ENCODE data around the gene TARP.

Gene TARP

DNA sequence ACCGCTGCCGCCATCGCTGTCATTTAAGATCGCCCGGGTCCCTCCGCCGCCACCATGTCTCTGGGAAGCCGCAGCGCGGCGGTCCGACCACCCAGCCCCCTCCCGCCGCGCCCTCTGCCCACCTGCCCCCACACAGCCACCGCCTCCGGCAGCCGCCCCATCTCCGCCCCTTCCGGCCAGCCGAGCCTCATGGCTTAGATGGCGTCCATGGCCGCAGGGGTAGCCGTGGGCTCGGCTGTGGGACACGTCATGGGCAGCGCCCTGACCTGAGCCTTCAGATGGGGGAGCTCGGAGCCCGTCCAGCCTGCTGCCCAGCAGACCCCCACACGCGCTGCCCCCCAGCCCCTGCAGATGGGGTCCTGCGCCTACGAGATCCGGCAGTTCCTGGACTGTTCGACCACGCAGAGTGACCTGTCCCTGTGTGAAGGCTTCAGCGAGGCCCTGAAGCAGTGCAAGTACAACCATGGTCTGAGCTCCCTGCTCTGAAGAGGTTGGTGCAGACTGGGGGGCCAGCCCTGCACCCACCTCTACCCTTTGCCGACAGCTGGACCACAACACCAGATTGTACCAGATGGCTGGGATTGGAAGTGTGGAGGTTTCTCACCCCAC is 38.0 kb upstream of the TARP start:
- Mint-ChIP-seq H3K36me3 (ENCODE audit: low read depth) (peaks cover 2% of the 10 kb centered on the region), H3K27ac (peak overlapping the region; percentile 80), H3K9me3 (no peaks in the 10 kb centered on the region), H3K4me1 (peaks cover 38% of the 10 kb centered on the region), H3K27me3 (no peaks in the 10 kb centered on the region), H3K4me3 (peak overlapping the region; percentile 65)
- ChIA-PET POLR2A (no interaction called here), CTCF (no interaction called here)
- DNase-seq = no peak

DNA sequence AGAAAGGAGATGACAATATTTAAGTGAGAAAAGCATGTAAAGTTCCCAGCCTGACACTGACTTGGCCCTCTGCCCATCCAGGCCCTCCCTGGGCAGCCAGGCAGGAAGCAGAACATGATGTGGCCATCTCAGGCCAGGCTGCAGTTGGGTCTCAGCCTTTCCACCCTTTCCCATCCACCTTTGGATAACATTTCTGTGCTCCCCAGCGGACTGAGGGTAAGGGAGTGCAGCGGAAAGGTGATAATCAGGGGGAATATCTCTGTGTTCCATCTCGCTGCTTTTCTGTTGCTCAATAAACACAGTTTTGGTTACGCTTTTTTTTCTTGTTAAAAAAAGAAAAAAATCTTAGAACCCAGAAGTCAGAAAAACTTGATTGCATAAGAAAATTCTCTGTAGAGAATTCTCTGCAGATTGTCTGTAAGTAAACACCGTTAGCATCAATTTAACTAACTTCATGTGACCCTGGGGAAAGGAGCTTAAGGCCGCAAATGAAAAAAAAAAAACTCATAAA is 37.2 kb upstream of the TARP start:
- no peak for DNase-seq
- H3K36me3 Mint-ChIP-seq (ENCODE audit: low read depth) = peaks cover 2% of the 10 kb centered on the region
- peak overlapping the region; percentile 65 for H3K4me3 Mint-ChIP-seq
- H3K9me3 Mint-ChIP-seq = no peaks in the 10 kb centered on the region
- peak overlapping the region; percentile 80 for H3K27ac Mint-ChIP-seq
- CTCF ChIA-PET = no interaction called here
- H3K4me1 Mint-ChIP-seq = peaks cover 38% of the 10 kb centered on the region
- POLR2A ChIA-PET = no interaction called here
- H3K27me3 Mint-ChIP-seq = no peaks in the 10 kb centered on the region

DNA sequence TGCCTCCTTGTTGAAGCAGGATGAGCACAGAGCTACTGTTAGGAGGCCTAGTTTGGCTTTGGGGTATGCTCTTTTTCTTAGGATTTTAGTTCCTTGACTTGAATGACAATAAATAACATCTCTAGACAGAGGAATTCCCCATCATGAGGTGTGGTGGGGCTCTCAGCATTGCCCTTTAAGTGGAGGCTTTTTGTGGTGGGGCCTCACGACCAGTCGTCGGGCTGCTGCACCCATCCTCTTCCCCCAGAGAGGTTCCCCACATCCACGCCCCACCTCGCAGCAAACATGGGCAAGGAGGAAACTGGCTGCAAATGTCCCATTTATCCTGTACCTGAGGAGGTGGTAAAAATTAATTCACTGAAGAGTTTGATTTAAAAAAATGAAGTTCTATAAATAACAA is 36.1 kb upstream of the TARP start:
- Mint-ChIP-seq H3K36me3 (ENCODE audit: low read depth) (peaks cover 2% of the 10 kb centered on the region), H3K9me3 (no peaks in the 10 kb centered on the region), H3K27ac (peak overlapping the region; percentile 78), H3K4me1 (peaks cover 45% of the 10 kb centered on the region), H3K4me3 (no peak overlapping the region), H3K27me3 (no peaks in the 10 kb centered on the region)
- CTCF ChIA-PET = no interaction called here
- DNase-seq = no peak
- POLR2A ChIA-PET = no interaction called here

DNA sequence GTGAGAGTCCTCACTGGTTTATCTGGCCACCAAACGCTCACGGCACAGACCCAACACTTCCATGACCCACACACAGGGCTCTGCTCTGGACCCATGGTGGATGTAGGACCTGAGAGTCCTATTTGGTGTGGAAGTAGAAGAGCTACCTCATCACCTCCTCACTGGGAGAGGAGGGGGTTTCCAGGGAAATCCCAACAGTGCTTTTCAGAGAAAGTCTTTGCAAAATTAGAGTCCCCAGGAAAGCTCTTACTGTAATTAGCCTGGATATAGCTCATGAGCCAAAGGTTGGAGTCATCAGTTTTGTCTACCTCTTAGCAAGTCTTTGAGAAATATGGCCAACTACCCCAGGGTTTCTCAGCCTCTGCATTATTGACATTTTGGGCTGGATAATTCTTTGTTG is 34.7 kb upstream of the TARP start:
- Mint-ChIP-seq H3K4me1 (peaks cover 43% of the 10 kb centered on the region), H3K36me3 (ENCODE audit: low read depth) (peaks cover 2% of the 10 kb centered on the region), H3K9me3 (no peaks in the 10 kb centered on the region), H3K27ac (no peak overlapping the region), H3K27me3 (no peaks in the 10 kb centered on the region), H3K4me3 (no peak overlapping the region)
- no peak for DNase-seq
- POLR2A ChIA-PET = no interaction called here
- CTCF ChIA-PET = interaction anchor here (1.0 to 1.8 kb wide), 2 partner anchors 12 to 27 kb away, joined by 3 to 4 read pairs; no protein-coding TSS in a partner anchor

DNA sequence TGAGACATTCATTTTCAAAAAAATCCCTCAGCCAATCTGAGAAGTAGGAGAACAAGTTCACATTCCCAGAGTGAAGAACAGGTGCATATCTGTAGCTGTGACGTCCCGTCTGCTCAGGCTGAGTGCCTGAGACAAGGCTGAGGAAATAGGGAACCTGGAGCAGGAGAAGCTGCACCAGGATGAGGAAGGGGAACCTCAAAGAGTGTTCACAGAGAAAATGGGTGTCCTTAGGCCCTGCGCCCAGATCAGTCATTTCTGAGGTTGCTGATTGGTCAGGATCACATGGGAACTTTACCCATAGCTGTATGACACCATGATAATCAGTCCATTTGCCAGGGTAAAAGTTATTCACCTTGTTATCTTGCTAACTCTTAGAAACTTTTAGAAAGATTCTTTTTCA is 34.2 kb upstream of the TARP start:
- H3K4me3 Mint-ChIP-seq = no peak overlapping the region
- CTCF ChIA-PET = interaction anchor here (1.8 kb wide), 1 partner anchor 12 kb away, joined by 4 read pairs; no protein-coding TSS in a partner anchor

GRCh38 chr7:38306914-38307313 is 33.5 kb upstream of the TARP start:
- H3K27ac Mint-ChIP-seq = peak overlapping the region; percentile 84
- ChIA-PET POLR2A (no interaction called here), CTCF (interaction anchor here (1.8 kb wide), 1 partner anchor 13 kb away, joined by 4 read pairs; no protein-coding TSS in a partner anchor)
- peak; percentile 17 for DNase-seq
- peak overlapping the region; percentile 44 for H3K4me3 Mint-ChIP-seq
- H3K4me1 Mint-ChIP-seq = peaks cover 35% of the 10 kb centered on the region
- no peaks in the 10 kb centered on the region for H3K9me3 Mint-ChIP-seq
- peaks cover 2% of the 10 kb centered on the region for H3K36me3 Mint-ChIP-seq (ENCODE audit: low read depth)
- H3K27me3 Mint-ChIP-seq = no peaks in the 10 kb centered on the region

More for the DNA sequence above, 34.2 kb upstream of the TARP start:
- H3K4me1 Mint-ChIP-seq = peaks cover 39% of the 10 kb centered on the region
- no peaks in the 10 kb centered on the region for H3K27me3 Mint-ChIP-seq
- DNase-seq = no peak
- no peak overlapping the region for H3K27ac Mint-ChIP-seq
- POLR2A ChIA-PET = no interaction called here
- H3K36me3 Mint-ChIP-seq (ENCODE audit: low read depth) = peaks cover 2% of the 10 kb centered on the region
- no peaks in the 10 kb centered on the region for H3K9me3 Mint-ChIP-seq

DNA sequence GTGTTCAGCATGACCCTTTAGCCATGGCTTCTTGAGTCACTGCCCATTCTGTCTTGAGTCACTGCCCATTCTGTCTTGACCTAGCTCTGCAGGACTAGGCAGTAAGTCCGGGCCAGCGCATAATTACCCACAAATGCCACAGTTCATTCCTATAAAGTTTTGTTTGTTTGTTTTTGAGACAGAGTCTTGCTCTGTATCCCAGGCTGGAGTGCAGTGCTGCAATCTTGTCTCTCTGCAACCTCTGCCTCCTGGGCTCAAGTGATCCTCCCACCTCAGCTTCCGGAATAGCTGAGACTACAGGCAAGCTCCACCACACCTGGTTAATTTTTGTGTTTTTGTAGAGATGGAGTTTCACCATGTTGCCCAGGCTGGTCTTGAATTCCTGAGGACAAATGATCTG is 32.7 kb upstream of the TARP start:
- CTCF ChIA-PET = interaction anchor here (0.6 kb wide), 1 partner anchor 170 kb away, joined by 5 read pairs; no protein-coding TSS in a partner anchor

DNA sequence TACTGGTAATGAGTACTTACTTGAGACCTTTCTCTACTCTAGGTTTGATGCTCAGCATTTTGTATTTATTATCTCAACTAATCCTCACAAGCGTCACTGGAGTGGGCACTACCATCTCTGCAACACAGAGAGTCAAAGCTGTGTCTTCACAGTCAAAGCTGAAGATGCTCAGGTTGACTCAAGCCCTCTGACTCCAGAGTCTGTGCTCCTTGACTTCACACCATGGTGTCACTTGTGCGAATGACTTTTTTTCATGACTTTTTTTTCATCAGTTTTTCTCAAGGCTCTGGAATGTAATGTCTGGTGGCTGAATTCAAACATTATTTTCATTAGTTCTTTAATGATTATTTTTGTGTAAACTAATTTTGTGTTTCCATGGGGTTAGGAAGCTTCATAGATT is 30.4 kb upstream of the TARP start:
- Mint-ChIP-seq H3K4me1 (peaks cover 27% of the 10 kb centered on the region), H3K27ac (peak overlapping the region; percentile 88), H3K27me3 (no peaks in the 10 kb centered on the region), H3K4me3 (peak overlapping the region; percentile 63), H3K9me3 (no peaks in the 10 kb centered on the region), H3K36me3 (ENCODE audit: low read depth) (peaks cover 2% of the 10 kb centered on the region)
- ChIA-PET CTCF (no interaction called here), POLR2A (no interaction called here)
- no peak for DNase-seq

More for the DNA sequence above, 32.7 kb upstream of the TARP start:
- peak overlapping the region; percentile 16 for H3K4me3 Mint-ChIP-seq
- POLR2A ChIA-PET = no interaction called here
- peak overlapping the region; percentile 84 for H3K27ac Mint-ChIP-seq
- H3K9me3 Mint-ChIP-seq = no peaks in the 10 kb centered on the region
- peaks cover 2% of the 10 kb centered on the region for H3K36me3 Mint-ChIP-seq (ENCODE audit: low read depth)
- H3K27me3 Mint-ChIP-seq = no peaks in the 10 kb centered on the region
- DNase-seq = no peak
- peaks cover 35% of the 10 kb centered on the region for H3K4me1 Mint-ChIP-seq

- no peaks in the 10 kb centered on the region for H3K9me3 Mint-ChIP-seq
- H3K27me3 Mint-ChIP-seq = no peaks in the 10 kb centered on the region
- CTCF ChIA-PET = no interaction called here
- POLR2A ChIA-PET = no interaction called here
- peak overlapping the region; percentile 74 for H3K4me3 Mint-ChIP-seq
- peak overlapping the region; percentile 75 for H3K27ac Mint-ChIP-seq
- H3K4me1 Mint-ChIP-seq = peaks cover 11% of the 10 kb centered on the region
- DNase-seq = no peak
- no peaks in the 10 kb centered on the region for H3K36me3 Mint-ChIP-seq (ENCODE audit: low read depth)
Observed at GRCh38 chr7:38300175-38300574, 26.7 kb upstream of the TARP start.

DNA sequence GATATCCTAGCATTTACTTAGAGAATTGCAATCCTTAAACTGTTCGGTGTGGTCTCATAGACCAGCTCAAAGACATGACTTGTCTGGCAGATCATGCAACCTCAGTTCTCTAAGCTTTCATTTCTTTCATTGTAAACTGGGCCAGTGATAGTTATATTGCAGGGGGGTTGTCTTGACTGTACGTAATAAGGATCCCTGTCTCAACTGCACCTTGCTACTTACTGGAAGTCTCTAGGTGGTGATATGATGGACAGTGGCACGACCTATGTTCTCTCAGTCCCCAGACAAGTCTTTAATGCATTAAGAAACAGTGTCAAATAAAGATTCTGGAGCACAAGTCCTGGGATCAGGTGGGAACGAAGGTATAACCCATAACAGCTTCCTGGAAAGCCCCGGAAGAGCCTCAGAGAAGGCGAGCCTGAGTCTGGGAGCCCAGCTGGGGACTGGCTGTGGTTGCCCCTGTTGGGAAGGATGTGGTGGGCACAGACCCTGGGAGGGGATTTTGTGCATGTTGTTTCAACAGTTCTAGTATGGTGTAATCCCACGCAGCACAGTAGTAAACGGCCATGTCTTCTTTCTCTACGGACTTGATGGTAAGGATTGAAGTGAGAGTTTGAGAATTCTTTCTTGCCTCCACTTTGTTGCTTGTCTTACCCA is 26.0 kb upstream of the TARP start:
- ChIA-PET CTCF (no interaction called here), POLR2A (no interaction called here)
- Mint-ChIP-seq H3K9me3 (no peaks in the 10 kb centered on the region), H3K27me3 (no peaks in the 10 kb centered on the region), H3K4me1 (peaks cover 4% of the 10 kb centered on the region), H3K4me3 (peak overlapping the region; percentile 74), H3K36me3 (ENCODE audit: low read depth) (no peaks in the 10 kb centered on the region), H3K27ac (no peak overlapping the region)
- DNase-seq = no peak

DNA sequence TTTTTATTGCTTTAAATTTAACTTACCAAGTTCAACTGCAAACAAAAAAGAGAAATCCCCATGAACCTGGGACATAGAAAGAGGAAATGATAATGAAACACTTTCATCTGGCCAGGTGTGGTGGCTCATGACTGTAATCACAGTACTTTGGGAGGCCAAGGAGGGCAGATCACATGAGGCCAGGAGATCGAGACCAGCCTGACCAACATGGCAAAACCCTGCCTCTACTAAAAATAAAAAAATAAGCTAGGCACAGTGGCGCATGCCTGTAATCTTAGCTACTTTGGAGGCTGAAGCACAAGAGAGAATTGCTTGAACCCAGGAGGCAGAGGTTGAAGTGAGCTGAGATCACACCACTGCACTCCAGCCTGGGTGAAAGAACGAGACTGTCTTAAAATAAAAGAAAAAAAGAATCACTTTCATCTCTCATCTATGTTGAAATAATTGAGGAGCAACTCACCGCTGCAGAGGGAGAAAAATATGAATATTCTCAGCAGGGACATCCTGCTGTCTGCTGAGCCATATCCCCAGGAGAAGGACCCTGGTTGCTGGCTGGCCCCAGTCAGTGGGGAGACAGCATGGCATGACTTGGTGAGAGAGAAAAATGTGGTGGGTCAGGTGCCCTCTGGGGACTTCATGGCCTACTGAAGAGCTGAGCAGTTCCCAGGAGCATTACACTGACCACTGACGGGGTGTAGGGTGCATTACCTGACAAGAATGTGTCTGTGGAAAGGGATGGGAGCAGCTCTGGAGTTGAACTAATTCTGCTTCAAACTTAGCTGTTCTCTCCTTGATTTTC is 22.8 kb upstream of the TARP start:
- no peaks in the 10 kb centered on the region for H3K27me3 Mint-ChIP-seq
- no peak overlapping the region for H3K27ac Mint-ChIP-seq
- H3K4me1 Mint-ChIP-seq = peaks cover 4% of the 10 kb centered on the region
- H3K36me3 Mint-ChIP-seq (ENCODE audit: low read depth) = no peaks in the 10 kb centered on the region
- no peaks in the 10 kb centered on the region for H3K9me3 Mint-ChIP-seq
- POLR2A ChIA-PET = no interaction called here
- DNase-seq = no peak
- H3K4me3 Mint-ChIP-seq = no peak overlapping the region
- CTCF ChIA-PET = no interaction called here

GRCh38 chr7:38294926-38295325 is 21.5 kb upstream of the TARP start:
- POLR2A ChIA-PET = no interaction called here
- no peaks in the 10 kb centered on the region for H3K9me3 Mint-ChIP-seq
- H3K4me3 Mint-ChIP-seq = no peak overlapping the region
- H3K27me3 Mint-ChIP-seq = no peaks in the 10 kb centered on the region
- CTCF ChIA-PET = no interaction called here
- H3K4me1 Mint-ChIP-seq = peaks cover 1% of the 10 kb centered on the region
- no peak overlapping the region for H3K27ac Mint-ChIP-seq
- DNase-seq = no peak
- no peaks in the 10 kb centered on the region for H3K36me3 Mint-ChIP-seq (ENCODE audit: low read depth)

GRCh38 chr7:38292442-38292841 is 19.0 kb upstream of the TARP start:
- Mint-ChIP-seq H3K4me1 (no peaks in the 10 kb centered on the region), H3K36me3 (ENCODE audit: low read depth) (no peaks in the 10 kb centered on the region), H3K4me3 (no peak overlapping the region), H3K9me3 (no peaks in the 10 kb centered on the region), H3K27me3 (no peaks in the 10 kb centered on the region), H3K27ac (no peak overlapping the region)
- ChIA-PET CTCF (no interaction called here), POLR2A (no interaction called here)
- no peak for DNase-seq
